T-helper 2 cell treated with Interferon-gamma antibody and Interleukin-4, amounts not matched to agents 100 ng/mL and 5 ng/mL, for 36 hours (primary cell): ENCODE data around the gene MAN1C1. TPM values are rescaled to one million over a fixed set of nuclear protein-coding genes. Genes with fewer than 3 reads are reported as not detected.

Experiments used
- intact Hi-C: fragments of 100-400 bp; cut with micrococcal nuclease; formaldehyde crosslinking; loops from one replicate; pipeline ENCODE4 v1.15.1; 2023
- total RNA-seq: library from RNA; stranded (reverse); gene quantifications from 2 replicates; pipeline ENCODE4 v1.2.3, GENCODE V29; 2022

Gene MAN1C1
- total RNA-seq, 1 donor from 2014 or later: 12.1 TPM

- intact Hi-C loops: no loop called here
Observed at GRCh38 chr1:25757151-25757845, 140.7 kb downstream of the MAN1C1 start.

- intact Hi-C loops: no loop called here
Observed at GRCh38 chr1:25757846-25758185, 141.2 kb downstream of the MAN1C1 start.

GRCh38 chr1:25758466-25759070 is 142.0 kb downstream of the MAN1C1 start:
- intact Hi-C loops: no loop called here

GRCh38 chr1:25760122-25760719 is 143.6 kb downstream of the MAN1C1 start:
- intact Hi-C loops: no loop called here

GRCh38 chr1:25760871-25761270 is 144.3 kb downstream of the MAN1C1 start:
- intact Hi-C loops: no loop called here

GRCh38 chr1:25763493-25763892 is 146.9 kb downstream of the MAN1C1 start:
- intact Hi-C loops: no loop called here

- intact Hi-C loops: no loop called here
Observed at GRCh38 chr1:25765136-25765922, 148.7 kb downstream of the MAN1C1 start.

GRCh38 chr1:25765923-25766589 is 149.5 kb downstream of the MAN1C1 start:
- intact Hi-C loops: no loop called here

- intact Hi-C loops: no loop called here
Observed at GRCh38 chr1:25766721-25767436, 150.3 kb downstream of the MAN1C1 start.

- intact Hi-C loops: no loop called here
Observed at GRCh38 chr1:25767437-25767770, 150.8 kb downstream of the MAN1C1 start.

- intact Hi-C loops: no loop called here
Observed at GRCh38 chr1:25768999-25769398, 152.4 kb downstream of the MAN1C1 start.

- intact Hi-C loops: no loop called here
Observed at GRCh38 chr1:25769625-25770383, 153.2 kb downstream of the MAN1C1 start.

GRCh38 chr1:25770541-25771220 is 154.1 kb downstream of the MAN1C1 start:
- intact Hi-C loops: no loop called here

- intact Hi-C loops: no loop called here
Observed at GRCh38 chr1:25771221-25772114, 154.9 kb downstream of the MAN1C1 start.

- intact Hi-C loops: no loop called here
Observed at GRCh38 chr1:25772164-25772563, 155.6 kb downstream of the MAN1C1 start.

GRCh38 chr1:25772692-25773245 is 156.2 kb downstream of the MAN1C1 start:
- intact Hi-C loops: no loop called here

- intact Hi-C loops: loop anchor here (1.0 to 2.0 kb wide), 2 partner anchors 23 to 97 kb away; no protein-coding TSS in a partner anchor
Observed at GRCh38 chr1:25773441-25774125, 157.0 kb downstream of the MAN1C1 start.
